ENCODE measurements around the gene FUT3.
"Not testable (repeated sequence)": the region's sequence is repeated elsewhere in the genome, so short reads cannot be mapped to it uniquely, and the experiment has no call there.

The FUT3 gene

DNA sequence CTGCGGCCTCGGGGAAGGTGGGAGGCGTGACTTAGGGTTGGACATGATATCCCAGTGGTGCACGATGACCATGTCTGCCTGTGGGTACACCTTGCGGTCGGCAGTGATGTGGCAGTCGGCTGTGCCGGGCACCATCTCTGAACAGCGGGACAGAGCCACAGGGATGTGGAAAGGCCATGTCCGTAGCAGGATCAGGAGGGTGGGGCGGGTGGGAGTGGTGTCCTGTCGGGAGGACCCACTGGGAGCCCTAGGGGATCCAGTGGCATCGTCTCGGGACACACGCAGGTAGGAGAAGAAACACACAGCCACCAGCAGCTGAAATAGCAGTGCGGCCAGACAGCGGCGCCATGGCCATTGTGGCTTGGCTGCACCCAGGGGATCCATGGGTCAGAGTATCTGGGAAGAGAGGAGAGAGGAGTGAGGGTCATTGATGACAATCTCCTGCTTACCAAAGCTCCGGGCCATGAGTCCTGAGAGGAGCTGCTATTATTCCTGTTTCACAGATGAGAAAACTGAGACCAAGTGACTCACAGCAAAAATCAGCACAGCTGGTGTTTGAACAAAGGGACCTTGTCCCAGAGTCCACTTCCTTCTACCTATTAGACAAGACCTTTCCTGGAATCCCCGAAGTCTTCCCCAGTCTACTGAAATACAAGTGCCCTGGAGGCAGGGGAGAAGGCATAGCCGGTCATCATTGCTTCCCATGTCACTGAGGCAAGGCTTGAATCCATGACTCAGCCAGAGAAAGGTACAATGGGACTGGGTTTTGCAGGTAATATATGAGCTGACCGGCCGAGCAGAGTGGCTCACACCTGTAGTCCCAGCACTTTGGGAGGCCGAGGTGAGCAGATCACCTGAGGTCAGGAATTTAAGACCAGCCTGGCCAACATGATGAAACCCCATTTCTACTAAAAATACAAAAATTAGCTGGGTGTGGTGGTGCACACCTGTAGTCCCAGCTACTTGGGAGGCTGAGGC is 6.5 kb downstream of the FUT3 start:
- DNase-seq = no peak

DNA sequence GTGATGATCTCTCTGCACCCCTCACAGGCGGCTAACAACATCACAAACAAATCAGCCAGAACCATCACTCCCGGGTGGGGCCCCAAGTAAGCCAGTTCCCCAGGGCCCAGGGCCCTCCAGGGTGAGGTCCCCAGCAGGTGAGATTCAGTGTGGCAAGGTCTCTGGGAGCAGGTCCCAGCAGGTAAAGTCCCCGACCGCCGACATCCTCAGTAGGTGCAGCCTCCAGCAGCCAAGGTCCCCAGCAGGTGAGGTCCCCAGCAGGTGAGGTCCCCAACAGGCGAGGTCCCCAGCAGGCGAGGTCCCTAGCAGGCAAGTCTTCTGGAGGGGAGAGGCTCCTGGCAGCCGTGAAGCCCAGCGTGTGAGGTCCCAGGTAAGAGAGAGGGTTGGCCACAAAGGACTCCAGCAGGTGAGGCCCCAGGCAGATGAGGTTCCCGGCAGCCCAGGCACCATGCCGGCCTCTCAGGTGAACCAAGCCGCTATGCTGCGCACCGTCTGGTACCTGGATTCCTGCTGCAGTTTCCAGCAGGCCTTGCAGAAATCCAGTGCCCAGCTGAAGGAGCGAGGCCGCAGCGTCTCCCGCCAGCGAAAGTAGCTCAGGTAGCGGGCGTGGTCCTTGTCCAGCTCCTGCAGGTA is 7.8 kb downstream of the FUT3 start:
- no peak for DNase-seq

DNA sequence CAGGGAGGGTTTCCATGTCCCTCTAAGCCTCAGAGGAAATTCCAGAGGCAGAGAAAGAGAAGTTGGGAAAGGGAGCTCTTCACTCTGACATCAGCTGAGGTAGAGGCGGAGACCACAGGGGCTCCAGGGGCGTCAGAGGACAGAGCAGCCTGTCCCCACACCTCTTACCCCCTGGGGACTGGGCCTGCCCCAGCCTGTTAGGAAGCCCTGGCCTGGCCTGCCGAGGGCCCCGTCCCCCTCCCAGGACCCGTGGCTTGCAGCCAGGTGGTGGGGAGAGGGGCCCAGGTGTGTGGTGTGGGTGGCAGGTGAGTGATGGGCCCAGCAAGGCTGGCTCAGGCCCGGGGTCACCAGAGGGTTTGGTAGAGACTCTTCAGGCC is 9.5 kb downstream of the FUT3 start:
- DNase-seq = not testable (repeated sequence)

DNA sequence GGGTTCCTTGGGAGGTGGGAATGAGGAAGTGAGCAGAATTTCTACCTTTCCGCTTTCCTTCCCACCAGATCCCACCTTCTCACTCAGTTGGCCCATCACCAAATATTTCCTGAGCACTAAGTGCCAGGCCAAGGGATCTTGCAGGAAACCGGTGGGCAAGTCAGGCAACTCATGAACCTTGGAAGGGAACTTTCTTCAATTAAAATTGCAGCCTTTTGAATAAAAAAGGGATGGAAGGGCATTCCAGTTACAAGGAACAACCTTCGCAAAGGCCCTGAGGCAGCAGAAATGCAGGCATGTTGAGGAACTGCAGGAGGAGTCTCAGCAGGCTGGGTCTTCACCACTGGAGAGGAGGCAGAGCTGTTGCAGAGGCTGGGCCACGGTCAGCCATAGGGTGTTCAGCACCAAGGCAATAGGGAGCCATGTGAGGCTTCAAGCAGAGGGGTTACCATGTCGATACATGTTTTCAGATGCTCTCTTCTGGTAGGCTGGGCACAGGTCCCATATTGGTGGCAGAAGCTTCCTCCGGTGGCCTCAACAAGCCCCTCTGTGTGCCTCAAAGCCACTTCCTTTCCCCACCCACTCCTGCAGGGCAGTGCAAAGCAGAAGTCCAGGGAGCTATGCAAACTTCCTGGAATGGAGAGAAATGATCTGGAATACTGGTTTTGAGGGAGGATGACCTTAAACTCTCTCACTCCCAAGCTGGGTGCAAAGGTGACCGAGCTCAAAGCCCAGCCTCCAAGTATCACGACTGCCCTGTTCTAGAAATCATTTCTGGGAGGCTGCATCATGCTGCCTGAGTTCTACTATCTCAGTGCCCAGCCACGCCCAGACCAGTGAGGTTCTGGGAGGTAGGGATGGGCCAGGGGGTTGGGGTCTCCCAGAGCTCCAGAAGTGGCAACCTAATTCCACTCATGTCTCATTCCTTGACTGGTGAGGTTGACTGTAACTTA is 11.9 kb downstream of the FUT3 start, which contains the start of gene FUT6:
TSS of gene FUT6 (minus strand) at position 638 of the 953 bp plus-strand sequence. CDS start 7,135 bp downstream, outside the sequence.
- DNase-seq = no peak

DNA sequence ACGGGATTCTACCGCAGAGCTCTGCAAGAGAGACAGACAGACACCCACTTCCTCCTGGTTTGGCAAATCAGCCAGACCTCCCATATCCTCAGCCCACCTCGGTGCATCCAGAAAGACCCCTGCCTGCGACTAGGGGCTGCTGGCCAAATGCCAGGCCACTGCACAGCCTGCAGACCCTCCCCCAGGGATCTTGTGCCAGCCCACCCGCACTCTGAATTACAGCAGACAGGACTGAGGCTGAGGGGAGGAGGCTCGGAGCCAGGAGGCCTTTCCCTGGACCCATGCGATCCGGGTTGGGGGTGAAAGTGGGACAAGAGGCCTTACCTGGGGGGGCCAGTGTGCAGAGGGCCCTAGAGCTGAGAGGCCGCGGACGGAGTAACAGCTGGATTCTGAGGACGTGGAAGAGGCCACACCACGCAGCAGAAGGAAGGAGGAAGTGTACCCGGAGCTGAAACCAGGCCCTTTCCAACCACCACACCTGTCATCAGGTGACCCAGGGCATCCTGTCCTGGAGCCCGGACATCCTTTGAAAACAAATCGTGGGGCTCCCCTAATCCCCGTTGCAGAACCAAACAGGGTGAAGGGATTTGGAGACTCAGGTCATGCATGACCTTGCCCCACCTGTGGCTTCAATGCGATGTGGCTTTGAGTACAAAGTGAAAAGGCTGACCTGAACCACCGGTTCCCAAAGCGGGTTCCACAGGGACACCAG is 12.7 kb downstream of the FUT3 start:
- DNase-seq = no peak

DNA sequence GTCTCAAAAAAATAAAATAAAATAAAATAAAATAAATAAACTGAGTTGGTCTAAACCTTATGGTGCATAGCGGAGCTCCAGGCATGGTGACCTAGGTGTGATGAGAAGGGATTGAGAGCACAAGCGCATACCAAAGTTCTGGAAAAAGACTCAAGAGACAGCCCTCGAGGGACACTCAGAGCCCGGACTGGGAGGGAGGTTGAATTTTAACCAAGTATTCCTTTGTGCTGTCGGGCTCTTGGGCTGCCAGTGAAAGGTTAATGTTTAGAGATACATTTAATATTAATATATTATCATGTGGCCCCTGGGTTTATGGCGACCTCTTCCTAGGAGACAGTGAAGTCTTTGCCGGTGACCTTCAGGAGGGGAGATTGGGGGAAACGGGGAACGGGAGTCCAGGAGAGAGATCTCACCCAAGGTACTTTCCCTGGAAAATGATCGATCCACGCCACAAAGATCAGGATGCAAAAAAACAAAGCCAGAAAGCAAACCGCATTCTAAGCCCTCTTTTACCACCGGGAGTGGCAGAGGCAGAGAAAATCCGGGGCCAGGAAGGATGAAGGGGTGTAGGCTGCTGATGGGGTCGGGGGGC is 13.4 kb downstream of the FUT3 start:
- no peak for DNase-seq

DNA sequence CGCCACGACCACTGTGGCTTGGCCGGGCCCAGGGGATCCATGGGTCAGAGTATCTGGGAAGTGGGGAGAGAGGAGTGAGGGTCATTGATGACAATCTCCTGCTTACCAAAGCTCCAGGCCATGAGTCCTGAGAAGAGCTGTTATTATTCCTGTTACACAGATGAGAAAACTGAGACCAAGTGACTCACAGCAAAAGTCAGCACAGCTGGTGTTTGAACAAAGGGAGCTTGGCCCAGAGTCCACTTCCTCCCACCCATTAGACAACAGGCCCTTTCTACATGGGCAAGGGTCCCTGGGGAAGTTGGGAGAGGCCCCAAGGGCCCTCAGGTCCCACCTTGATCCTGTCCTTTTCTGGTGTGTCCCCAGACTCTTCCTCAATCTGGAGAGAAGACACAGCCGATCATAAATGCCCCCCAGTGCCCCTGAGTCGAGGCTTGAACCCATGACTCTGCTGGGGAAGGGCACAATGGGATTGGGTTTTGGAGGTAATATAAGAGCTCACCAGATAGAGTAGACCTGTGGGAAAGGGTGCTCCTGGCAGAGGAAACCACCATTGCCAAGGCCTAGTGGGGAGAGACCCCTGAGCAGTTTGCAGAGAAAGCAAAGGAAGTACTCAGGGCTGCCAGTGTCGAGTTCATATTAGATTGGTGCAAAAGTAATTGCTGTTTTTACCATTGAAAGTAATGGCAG is 18.6 kb downstream of the FUT3 start:
- DNase-seq = no peak

DNA sequence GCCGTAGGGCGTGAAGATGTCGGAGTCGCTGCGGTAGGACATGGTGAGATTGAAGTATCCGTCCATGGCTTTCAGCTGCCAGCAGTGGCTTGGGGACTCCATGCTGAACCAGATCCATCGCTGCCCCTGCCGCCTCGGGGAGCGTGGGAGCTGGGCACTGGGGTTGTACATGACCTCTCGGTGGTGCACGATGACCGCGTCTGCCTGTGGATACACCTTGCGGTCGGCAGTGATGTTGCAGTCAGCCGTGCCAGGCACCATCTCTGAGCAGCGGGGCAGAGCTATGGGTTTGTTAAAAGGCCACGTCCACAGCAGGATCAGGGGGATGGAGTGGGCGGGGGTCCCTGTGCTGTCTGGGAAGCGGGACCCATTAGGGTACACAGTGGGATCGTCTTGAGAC is 19.2 kb downstream of the FUT3 start:
- no peak for DNase-seq

DNA sequence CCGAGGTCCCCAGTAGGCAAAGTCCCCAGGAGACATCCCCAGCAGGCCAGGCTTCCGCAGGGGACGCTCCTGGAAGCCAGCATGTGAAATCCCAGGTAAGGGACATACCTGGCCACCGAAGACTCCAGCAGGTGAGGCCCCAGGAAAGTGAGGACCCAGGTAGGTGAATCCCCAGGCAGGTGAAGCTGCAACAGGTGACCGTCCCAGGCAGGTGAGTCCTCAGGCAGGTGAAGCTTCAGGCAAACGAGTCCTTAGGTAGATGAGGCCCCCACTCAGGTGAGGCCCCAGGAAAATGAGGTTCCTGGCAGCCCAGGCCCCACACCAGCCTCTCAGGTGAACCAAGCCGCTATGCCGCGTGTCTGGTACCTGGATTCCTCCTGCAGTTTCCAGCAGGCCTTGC is 20.1 kb downstream of the FUT3 start:
- no peak for DNase-seq

DNA sequence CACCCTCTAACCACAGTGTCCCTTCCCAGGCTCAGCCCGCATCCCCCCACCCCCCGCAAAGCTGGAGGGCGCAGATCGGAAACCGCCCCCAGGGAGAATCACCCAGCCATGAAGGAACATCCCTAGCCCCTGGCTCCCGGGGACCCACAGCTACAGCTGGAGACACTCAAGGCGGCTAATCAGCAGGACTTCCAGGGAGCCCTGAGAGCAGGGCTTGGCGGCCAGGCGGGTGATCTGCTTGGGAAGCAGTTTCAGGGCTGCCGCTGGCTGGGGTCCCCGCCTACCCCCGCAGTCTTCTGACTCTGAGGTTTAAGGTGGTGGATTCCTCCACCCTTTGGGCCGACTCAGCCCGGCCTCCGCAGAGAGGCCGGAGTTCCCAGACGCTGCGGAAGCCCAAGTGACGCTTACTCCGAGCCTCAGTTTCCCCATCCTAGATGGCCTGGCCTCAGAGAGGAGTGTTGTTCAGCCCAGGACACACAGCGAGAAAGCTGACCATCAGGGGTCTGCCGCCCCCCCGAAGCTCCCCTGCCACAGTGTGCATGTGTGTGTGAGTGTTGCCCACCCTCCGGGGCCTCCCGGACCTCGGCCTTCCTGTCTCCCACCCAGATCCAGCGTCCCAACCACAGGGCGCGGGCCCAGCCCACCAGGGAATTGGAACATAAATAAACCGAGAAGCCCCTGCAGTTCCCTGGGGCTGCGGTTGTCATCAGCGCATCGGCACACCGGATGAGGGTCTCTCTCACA is 21.5 kb downstream of the FUT3 start:
- no peak for DNase-seq

DNA sequence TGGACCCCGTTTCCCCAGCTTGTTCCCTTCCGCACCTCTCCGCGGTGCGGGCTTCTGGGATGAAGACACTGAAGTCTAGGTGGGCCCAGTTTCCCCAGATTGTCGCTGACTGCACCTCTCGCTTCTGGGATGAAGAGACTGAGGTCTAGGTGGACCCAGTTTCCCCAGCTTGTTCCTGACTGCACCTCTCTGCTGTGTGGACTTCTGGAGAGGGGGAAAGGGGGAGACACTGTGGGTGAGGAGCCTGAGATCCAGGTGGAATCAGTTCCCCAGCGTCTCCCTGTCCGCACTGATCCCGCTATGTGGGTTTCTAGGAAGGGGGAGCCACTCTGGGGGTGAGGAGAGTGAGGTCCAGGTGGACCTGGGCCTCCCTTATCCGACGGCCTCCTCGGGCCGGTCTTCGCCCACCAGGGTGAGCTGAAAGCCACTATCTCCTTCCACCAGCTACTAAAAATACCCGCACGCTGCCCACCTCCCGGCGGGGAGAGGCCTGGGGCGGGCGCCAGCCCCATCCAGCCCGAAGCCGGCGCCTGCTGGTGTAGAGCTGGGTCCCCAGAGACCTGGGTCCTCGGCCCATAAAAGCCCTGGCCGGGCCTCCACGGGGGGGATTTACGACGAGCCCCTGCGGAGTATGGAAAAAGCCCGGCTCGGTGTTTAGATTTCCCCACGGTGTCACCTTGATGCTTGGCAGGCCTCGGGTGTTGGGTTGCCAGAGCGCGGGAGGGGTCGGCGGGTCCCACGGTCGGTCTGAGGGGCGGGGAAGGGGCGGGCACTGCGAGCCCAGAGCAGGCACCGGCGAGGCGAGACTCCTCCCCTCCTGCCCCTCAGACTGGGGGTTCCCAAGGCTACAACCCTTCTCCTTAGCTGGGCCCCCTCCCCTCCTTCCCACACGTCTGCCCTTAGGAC is 22.3 kb downstream of the FUT3 start:
- peak; percentile 20 for DNase-seq

DNA sequence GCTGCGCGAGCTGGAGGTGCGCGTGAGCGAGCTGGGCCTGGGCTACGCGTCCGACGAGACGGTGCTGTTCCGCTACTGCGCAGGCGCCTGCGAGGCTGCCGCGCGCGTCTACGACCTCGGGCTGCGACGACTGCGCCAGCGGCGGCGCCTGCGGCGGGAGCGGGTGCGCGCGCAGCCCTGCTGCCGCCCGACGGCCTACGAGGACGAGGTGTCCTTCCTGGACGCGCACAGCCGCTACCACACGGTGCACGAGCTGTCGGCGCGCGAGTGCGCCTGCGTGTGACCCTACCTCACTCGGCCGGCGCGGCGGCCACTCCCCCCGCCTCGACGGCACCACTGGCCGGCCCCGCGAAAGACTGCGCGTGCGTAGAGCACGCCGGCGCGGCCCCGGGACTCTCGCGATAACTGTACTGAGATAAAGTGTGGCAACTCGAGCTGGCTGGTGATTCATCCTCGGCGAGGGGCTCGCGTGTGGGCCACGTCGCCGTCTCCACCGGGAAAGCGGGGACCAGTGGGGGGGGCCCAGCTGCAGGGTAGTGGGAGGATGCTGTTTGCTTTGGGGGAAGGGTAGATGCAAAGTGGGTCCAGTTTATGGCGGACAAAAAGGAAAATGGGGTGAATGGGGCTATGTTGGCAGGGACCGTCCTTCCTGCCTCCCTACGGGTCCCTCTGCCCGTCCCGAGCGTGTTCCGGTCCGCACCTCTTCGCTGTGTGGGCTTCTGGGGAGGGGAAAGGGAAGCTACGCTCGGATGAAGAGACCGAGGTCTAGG is 23.2 kb downstream of the FUT3 start:
- DNase-seq = peak; percentile 95

DNA sequence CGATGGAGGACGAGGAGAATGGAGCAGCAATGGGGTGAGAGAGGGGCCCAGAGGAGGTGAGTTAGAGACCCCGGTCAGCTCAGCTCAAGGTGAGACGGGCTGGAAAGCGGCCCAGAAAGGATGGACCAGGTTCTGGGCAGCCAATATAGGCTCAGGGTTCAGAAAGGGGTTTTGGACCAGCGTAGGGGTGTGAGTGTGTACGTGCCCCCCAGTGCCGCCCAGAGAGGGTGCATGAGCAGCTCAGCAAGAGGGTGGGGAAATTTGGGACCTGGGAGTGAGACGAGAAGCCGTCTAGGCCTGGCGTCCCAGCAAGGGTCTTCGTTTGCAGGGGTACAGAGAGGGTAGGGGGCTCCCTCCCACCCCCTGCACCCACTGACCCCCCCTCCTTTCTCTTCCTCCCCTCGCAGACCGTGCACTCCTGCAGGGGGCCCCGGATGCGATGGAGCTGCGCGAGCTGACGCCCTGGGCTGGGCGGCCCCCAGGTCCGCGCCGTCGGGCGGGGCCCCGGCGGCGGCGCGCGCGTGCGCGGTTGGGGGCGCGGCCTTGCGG is 23.8 kb downstream of the FUT3 start:
- no peak for DNase-seq

DNA sequence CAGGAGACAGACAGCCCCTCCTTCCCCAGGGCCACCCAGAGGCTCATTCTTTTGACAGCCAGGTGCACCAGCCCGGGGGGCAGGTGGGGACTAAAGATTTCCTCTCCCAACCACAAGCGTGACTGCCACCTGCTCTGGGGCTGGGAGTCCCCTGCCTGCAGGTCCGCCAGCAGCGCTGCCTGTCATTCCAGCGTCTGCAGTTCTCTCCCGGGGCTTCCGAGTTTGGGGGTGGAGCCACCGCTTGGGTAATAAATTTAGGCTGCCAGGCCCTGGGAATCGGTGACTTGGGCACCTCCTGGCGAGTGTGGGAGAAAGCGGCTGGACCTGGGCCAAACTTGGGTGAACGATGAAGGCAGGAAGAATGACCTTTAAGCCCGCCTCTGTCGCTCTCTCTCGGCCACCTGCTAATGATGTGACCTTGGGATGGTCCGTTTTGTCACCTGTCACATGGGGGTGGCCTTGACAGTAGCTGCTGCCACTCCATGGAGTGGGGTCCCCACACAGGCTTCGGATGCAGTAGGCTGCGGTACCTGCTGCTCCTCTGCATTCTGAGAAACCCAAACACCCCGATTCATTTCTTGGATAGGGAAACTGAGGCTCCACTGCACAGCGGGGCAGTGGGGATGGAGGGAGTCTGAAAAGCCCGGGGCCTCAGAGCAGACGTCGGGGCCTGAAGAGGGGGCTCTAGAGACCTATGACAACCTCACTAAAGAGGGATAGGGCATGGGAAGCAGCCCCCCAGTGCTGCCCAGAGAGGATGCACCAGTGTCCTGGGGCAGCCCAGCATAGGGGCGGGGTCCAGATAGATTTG is 24.5 kb downstream of the FUT3 start:
- peak; percentile 53 for DNase-seq

DNA sequence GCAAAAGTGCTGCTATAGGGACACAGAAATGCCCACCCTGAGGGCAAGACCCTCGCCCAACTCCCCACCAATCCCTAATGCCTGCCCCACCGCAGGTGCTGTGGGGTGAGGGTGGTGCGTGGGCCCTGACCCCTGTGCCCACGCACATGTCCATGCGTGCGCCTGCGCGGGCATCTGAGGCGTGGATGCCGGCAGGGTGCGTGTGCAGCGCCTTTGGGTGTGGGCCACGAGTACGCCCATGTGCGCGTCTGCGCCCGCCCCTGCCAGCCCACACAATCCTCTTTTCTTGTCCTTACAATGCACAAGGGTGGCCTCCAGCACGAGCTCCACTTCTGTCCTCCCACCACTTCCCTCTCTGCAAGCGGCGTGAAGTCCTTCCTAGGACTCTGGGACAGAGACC is 26.1 kb downstream of the FUT3 start:
- no peak for DNase-seq

DNA sequence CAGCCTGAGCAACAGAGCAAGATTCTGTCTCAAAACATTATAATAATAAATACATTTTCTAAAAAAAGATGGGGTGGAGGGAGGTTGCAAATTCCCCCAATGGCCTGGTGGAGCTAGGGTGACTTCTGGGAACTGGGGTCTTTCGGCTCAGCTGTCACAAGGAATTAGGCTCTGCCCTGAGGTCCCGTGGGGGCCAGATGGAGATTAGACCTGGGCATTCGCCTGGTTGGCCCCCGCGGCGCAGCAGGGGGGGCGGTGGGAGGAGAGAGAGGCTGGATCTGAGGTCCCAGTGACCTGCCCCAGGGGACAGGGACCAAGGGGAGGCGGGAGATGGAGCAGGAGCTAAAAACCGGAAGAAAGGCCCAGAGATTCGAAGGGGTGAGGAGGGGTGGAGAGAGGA is 26.5 kb downstream of the FUT3 start:
- no peak for DNase-seq

DNA sequence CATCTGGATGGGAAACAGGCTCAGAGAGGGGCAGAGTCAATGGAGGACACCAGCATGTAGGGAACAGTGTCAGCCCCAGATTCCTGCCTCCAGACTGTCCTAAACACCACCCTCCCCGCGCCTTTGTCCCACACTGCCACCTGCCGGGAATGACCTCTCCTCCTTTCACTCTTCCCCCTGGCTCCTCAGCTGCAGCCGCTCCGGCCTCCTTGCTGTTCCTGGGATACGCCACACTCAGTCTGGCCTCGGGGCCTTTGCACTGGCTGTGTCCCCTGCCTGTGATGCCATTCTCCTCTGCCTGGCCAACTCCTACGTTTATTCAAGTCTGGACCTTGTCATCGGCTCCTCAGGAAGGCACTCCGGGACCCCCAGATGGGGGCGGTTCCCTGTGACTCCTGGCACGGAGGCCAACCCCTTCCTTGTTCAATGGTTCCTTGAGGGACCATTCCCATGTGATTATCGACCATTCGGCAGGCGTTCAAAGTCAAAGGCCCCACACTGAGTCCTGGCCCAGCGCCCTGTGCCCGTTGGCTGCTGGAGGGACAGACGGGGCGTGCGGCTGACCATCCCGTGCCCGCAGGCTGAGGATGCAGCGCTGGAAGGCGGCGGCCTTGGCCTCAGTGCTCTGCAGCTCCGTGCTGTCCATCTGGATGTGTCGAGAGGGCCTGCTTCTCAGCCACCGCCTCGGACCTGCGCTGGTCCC is 27.5 kb downstream of the FUT3 start:
- no peak for DNase-seq
